K562 (cell line): Measurements from ENCODE around the gene KCP. TPM values are rescaled to one million over a fixed set of nuclear protein-coding genes. Genes with fewer than 3 reads are reported as not detected.

Source experiments
- ATAC-seq: fragments of 200-7000 bp; cut with Tn5 transposase; 3 replicates; pipeline ENCODE4 v1.9.1; 2020; ENCODE audit warnings: moderate library complexity
- BruUV-seq: library from RNA; stranded (reverse); fragments of 400-500 nt; replicated peaks from 2 replicates; lab custom pipeline; 2021; lab: Mats Ljungman, UMichigan
- CTCF ChIA-PET: fragments of 300-600 bp; formaldehyde crosslinking; extraction: SDS; loops from one replicate; lab custom pipeline; 2021; ENCODE audit warnings: low intra/inter-chr PET ratio; lab: Yijun Ruan, JAX
- POLR2A ChIA-PET: fragments of 300-600, 350-650 bp; sonication (Branson Sonifier 250); formaldehyde crosslinking; extraction: SDS; loops from one replicate; lab custom pipeline; 2021; ENCODE audit warnings: antibody characterized with exemption, inconsistent platforms; lab: Yijun Ruan, JAX
- DNase-seq, 4 experiments: peaks; one replicate each; pipeline versions ENCODE4 v3.0.0 to v3.0.0-alpha.2; 2011 to 2018; ENCODE audit warnings: low spot score in 3 of 4, mixed read lengths in 3 of 4; ENCODE audit errors: extremely low read depth in 1 of 4
- FAIRE-seq: peaks from 2 replicates; lab custom pipeline; 2011; peaks lifted over from hg19 to GRCh38; lab: Jason Lieb, UNC
- H2AFZ ChIP-seq: 2 replicates; pipeline ENCODE4 v1.6.0; 2011; ENCODE audit warnings: low read depth, low read length, control low read depth, inconsistent platforms
- H3K27ac ChIP-seq: fragments of 200-600 bp; 3 replicates; pipeline ENCODE4 v1.8.0; 2011; ENCODE audit warnings: low read depth, mild to moderate bottlenecking, control low read depth, inconsistent platforms, low read length, moderate library complexity, mixed read lengths; ENCODE audit errors: extremely low read depth
- H3K27me3 ChIP-seq, 2 experiments: fragments of 300-600 bp in 1 of 2; 2 replicates in 1 of 2; 3 replicates in 1 of 2; pipeline versions ENCODE4 v1.6.0 to v1.8.0; 2011; ENCODE audit warnings: inconsistent platforms in 2 of 2, low read length in 2 of 2, mild to moderate bottlenecking in 1 of 2, mixed read lengths in 1 of 2, moderate library complexity in 1 of 2; ENCODE audit not compliant: control insufficient read depth in 2 of 2, insufficient read depth in 2 of 2
- H3K36me3 ChIP-seq: fragments of 300-600 bp; 3 replicates; pipeline ENCODE4 v1.8.0; 2011; ENCODE audit warnings: mild to moderate bottlenecking, low read length, inconsistent platforms; ENCODE audit not compliant: control insufficient read depth, insufficient read depth
- H3K4me1 ChIP-seq, 2 experiments: fragments of 200-600 bp in 1 of 2; replicated peaks in 1 of 2; 2 replicates in 1 of 2; 3 replicates in 1 of 2; pipeline versions ENCODE4 v1.5.1 to v1.8.0; 2011; ENCODE audit warnings: inconsistent platforms in 2 of 2, low read length in 2 of 2, mild to moderate bottlenecking in 1 of 2, mixed read lengths in 1 of 2, moderate library complexity in 1 of 2; ENCODE audit not compliant: control insufficient read depth in 2 of 2, insufficient read depth in 2 of 2
- H3K4me2 ChIP-seq: 2 replicates; pipeline ENCODE4 v1.6.1; 2011; ENCODE audit warnings: low read length, control low read depth, inconsistent platforms, mixed read lengths; ENCODE audit not compliant: insufficient read depth
- H3K4me3 ChIP-seq: fragments of 200-600 bp; sonication (generic), shearing (Covaris generic); 2 replicates; pipeline ENCODE4 v1.5.1; 2016; ENCODE audit warnings: control low read depth, inconsistent platforms
- H3K79me2 ChIP-seq: fragments of 200-600 bp; 3 replicates; pipeline ENCODE4 v1.8.0; 2011; ENCODE audit warnings: low read length, inconsistent platforms; ENCODE audit not compliant: control insufficient read depth, insufficient read depth
- H3K9ac ChIP-seq, 2 experiments: 2 replicates each; pipeline versions ENCODE4 v1.6.0 to v1.6.1; 2011; ENCODE audit warnings: low read depth in 2 of 2, low read length in 2 of 2, control low read depth in 1 of 2, inconsistent platforms in 1 of 2, mild to moderate bottlenecking in 1 of 2, mixed read lengths in 1 of 2; ENCODE audit not compliant: insufficient read depth in 1 of 2
- H3K9me1 ChIP-seq: one replicate; pipeline ENCODE4 v1.6.0; 2011; ENCODE audit warnings: inconsistent platforms, mild to moderate bottlenecking, low read length, moderate library complexity; ENCODE audit not compliant: control insufficient read depth, insufficient read depth
- H3K9me3 ChIP-seq: replicated peaks from 2 replicates; pipeline ENCODE4 v1.5.1; 2011; ENCODE audit warnings: low read depth, low read length, inconsistent platforms; ENCODE audit not compliant: control insufficient read depth, insufficient read depth
- H4K20me1 ChIP-seq: replicated peaks from 2 replicates; pipeline ENCODE4 v1.6.1; 2011; ENCODE audit warnings: low read length, inconsistent platforms, mixed read lengths; ENCODE audit not compliant: control insufficient read depth, insufficient read depth
- CBX2 ChIP-seq: fragments of 200-600 bp; sonication (generic); IDR thresholded peaks from one replicate; pipeline ENCODE4 v1.6.1; 2012; ENCODE audit warnings: mild to moderate bottlenecking, low read length, inconsistent platforms; ENCODE audit not compliant: insufficient read depth, poor library complexity, severe bottlenecking
- CBX8 ChIP-seq: fragments of 200-600 bp; sonication (generic); IDR thresholded peaks from 2 replicates; pipeline ENCODE4 v1.6.1; 2012; ENCODE audit warnings: borderline replicate concordance, mixed run types, low read depth, mild to moderate bottlenecking, moderate library complexity, mixed read lengths, low read length, control low read depth, inconsistent platforms; ENCODE audit not compliant: poor library complexity, severe bottlenecking; ENCODE audit errors: extremely low read depth
- FUS ChIP-seq: fragments of 200-400 bp; formaldehyde crosslinking; optimal IDR thresholded peaks from 2 replicates; pipeline ENCODE3; 2017; ENCODE audit warnings: low read depth, low read length
- ILF3 ChIP-seq: fragments of 450-650 bp; IDR thresholded peaks from 2 replicates; pipeline ENCODE4 v1.6.1; 2018; ENCODE audit warnings: antibody characterized with exemption, mild to moderate bottlenecking, moderate library complexity, borderline replicate concordance
- SPI1 ChIP-seq: IDR thresholded peaks from 2 replicates; pipeline ENCODE4 v1.6.1; 2011; ENCODE audit warnings: low read depth, low read length, control low read depth, borderline replicate concordance
- ZFP36 ChIP-seq: fragments of 150-350 bp; IDR thresholded peaks from 2 replicates; pipeline ENCODE4 v1.6.1; 2018; ENCODE audit warnings: low read length, low read depth; ENCODE audit not compliant: partially characterized antibody
- WGBS: fragments of 100-300 bp; shearing (Covaris generic); methylation state at CpG from one replicate; pipeline ENCODE4 v1.1.6; 2016; ENCODE audit warnings: low coverage, mixed read lengths; ENCODE audit not compliant: insufficient coverage; ENCODE audit errors: missing lambda C conversion rate; 5-methylcytosine and 5-hydroxymethylcytosine counted together
- in situ Hi-C: fragments of 300-500 bp; cut with MboI; formaldehyde crosslinking; loops from 4 replicates; pipeline ENCODE4 v1.15.0; 2018; ENCODE audit warnings: inconsistent platforms, mixed read lengths
- intact Hi-C: fragments of 100-400 bp; cut with micrococcal nuclease; formaldehyde crosslinking; loops from 2 replicates; pipeline ENCODE4 v1.14.2; 2022
- polyA plus RNA-seq, 8 experiments: library from polyadenylated mRNA; depleted of rRNA in 4 of 8; stranded (reverse) in 5 of 8; unstranded in 3 of 8; fragments of >200 nt; fragmentation: Nextera tagmentation in 2 of 8; fragmentation: Illumina TruSeq in 1 of 8; extraction: Ambion mirVana in 2 of 8; extraction: Trizol in 1 of 8; gene quantifications; 2 replicates each; pipeline versions ENCODE4 v1.2.1 to v1.2.3, GENCODE V29; 2011 to 2014; ENCODE audit warnings: inconsistent platforms in 1 of 8, missing spikeins in 1 of 8
- total RNA-seq, 7 experiments: library from RNA; depleted of rRNA in 6 of 7; stranded (reverse); fragments of >200 nt in 6 of 7; fragmentation: Illumina TruSeq in 2 of 7; extraction: Trizol in 2 of 7; gene quantifications; 2 replicates each; pipeline versions ENCODE4 v1.2.1 to v1.2.3, GENCODE V29; 2011 to 2021; ENCODE audit warnings: low replicate concordance in 1 of 7

Gene KCP
- total and polyA plus RNA-seq, 9 of the 15 experiments (the other 6 are each of a cell fraction or from before 2014, with no cell fraction given), result 0.06 to 0.17 (median 0.12) TPM; not detected in 3

DNA sequence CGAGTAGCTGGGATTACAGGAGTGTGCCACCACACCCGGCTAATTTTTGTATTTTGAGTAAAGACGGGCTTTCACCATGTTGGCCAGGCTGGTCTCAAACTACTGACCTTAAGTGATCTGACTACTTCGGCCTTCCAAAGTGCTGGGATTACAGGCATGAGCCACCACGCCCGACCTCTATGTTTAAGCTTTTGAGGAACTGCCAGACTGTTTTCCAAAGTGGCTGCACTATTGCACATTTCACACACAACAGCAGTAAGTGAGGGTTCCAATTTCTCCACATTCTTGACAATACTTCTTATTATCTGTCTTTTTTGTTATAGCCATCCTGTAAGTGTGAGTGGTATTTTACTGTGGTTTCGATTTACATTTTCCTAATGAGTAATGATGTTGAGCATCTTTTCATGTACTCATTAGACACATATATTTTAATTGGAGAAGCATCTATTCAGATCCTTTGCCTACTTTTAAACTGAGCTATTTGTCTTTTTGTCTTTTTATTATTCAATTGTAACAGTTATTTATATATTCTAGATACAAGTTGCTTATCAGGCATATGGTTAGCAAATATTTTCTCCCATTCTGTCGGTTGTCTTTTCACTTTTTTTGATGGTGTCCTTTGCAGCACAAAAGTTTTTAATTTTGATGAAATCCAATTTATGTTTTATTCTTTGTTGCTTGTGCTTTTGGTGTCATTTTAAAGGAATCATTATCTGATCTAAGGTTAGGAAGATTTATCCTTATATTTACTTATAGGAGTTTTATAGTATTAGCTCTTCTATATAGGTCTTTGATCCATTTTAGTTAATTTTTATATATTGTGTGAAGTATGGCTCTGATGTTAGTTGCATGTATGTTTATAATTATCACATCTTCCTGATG is 14.4 kb upstream of the KCP start:
- ChIA-PET CTCF (no interaction called here), POLR2A (no interaction called here)
- Histone ChIP-seq H3K9me3 (no peaks in the 10 kb centered on the region), H4K20me1 (no peaks in the 10 kb centered on the region), H3K27ac (no peak overlapping the region), H3K4me1 (no peaks in the 10 kb centered on the region), H3K4me2 (no peak overlapping the region), H3K4me3 (no peak overlapping the region), H3K79me2 (no peaks in the 10 kb centered on the region), H3K9me1 (no peaks in the 10 kb centered on the region), H3K27me3 (peaks cover 46 to 66% of the 10 kb centered on the region in 2 experiments), H3K36me3 (no peaks in the 10 kb centered on the region), H3K9ac (no peak overlapping the region), H2AFZ (no peak overlapping the region)
- TF ChIP-seq ILF3 (no peak), SPI1 (peak; percentile 62; the same call in 1 of the 2 replicates), CBX8 (peak; percentile 84), CBX2 (peak; percentile 91), FUS (no peak), ZFP36 (peak; percentile 26)
- 1% methylated on average over 8 of the region's 8 CpGs for WGBS
- DNase-seq, result no peak
- peak; percentile 32 for FAIRE-seq
- ATAC-seq, result no peak
- in situ Hi-C loops, result no loop called here
- no TSS peak for BruUV-seq
- intact Hi-C loops, result loop anchor here (5.0 kb wide), 1 partner anchor 287 kb away; no protein-coding TSS in a partner anchor
